Esophagus squamous epithelium (tissue), 4 donors: Measurements from ENCODE around the gene SLC25A34.

ENCODE experiments used
- POLR2A ChIP-seq, 4 donors: fragments of 450-650 bp; IDR thresholded peaks; one replicate each; pipeline ENCODE4 v1.6.1; 2017; ENCODE audit warnings: antibody characterized with exemption in 4 of 4, mild to moderate bottlenecking in 4 of 4, moderate library complexity in 3 of 4
- TF ChIP-seq, protein P1 (sequence below), 6 experiments: fragments of 450-650 bp in 4 of 6; fragments of 200-600 bp in 2 of 6; sonication (generic) in 2 of 6; IDR thresholded peaks; one replicate each; pipeline ENCODE4 v1.5.1; 2016 to 2019; ENCODE audit warnings: antibody characterized with exemption in 6 of 6, mild to moderate bottlenecking in 4 of 6, moderate library complexity in 4 of 6

DNA sequence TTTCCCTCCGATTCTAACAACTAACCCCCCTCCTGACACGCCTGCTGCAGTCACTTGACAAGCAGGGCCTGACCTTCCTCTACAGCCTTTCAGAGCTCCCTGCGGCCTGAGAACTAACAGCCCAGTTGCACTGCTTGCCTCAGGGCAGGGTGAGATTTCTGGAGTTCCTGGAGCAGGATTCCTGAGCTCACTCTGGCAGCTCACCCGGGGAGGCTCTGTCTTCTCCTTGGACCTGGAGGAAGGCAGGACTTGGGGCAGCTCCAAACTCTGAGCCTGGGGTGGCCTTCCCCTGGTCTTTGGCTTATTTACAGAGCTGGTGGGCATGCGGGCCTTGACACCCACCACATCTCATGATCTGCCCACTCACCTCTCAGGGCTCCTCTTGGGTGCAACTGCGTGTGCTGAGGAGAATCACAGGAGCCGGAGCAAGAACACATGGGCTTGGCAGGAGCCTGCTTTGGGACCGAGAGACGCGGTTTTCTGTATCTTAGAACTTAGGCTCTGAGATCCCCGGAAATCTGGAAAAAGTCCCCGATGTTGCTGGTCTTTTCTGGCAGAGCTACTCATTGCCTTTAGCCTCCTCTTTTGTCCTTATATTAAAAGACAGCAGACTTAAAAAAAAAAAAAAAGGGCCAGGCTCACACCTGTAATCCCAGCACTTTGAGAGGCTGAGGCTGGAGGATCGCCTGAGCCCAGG is 13.1 kb upstream of the SLC25A34 start:
- no peak for TF ChIP-seq POLR2A (IDR thresholded peaks at IDR 0.05)
- TF ChIP-seq, protein P1, sequence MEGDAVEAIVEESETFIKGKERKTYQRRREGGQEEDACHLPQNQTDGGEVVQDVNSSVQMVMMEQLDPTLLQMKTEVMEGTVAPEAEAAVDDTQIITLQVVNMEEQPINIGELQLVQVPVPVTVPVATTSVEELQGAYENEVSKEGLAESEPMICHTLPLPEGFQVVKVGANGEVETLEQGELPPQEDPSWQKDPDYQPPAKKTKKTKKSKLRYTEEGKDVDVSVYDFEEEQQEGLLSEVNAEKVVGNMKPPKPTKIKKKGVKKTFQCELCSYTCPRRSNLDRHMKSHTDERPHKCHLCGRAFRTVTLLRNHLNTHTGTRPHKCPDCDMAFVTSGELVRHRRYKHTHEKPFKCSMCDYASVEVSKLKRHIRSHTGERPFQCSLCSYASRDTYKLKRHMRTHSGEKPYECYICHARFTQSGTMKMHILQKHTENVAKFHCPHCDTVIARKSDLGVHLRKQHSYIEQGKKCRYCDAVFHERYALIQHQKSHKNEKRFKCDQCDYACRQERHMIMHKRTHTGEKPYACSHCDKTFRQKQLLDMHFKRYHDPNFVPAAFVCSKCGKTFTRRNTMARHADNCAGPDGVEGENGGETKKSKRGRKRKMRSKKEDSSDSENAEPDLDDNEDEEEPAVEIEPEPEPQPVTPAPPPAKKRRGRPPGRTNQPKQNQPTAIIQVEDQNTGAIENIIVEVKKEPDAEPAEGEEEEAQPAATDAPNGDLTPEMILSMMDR (IDR thresholded peaks at IDR 0.05): no peak
